ENCODE data around the gene SHCBP1L.

SHCBP1L gene

DNA sequence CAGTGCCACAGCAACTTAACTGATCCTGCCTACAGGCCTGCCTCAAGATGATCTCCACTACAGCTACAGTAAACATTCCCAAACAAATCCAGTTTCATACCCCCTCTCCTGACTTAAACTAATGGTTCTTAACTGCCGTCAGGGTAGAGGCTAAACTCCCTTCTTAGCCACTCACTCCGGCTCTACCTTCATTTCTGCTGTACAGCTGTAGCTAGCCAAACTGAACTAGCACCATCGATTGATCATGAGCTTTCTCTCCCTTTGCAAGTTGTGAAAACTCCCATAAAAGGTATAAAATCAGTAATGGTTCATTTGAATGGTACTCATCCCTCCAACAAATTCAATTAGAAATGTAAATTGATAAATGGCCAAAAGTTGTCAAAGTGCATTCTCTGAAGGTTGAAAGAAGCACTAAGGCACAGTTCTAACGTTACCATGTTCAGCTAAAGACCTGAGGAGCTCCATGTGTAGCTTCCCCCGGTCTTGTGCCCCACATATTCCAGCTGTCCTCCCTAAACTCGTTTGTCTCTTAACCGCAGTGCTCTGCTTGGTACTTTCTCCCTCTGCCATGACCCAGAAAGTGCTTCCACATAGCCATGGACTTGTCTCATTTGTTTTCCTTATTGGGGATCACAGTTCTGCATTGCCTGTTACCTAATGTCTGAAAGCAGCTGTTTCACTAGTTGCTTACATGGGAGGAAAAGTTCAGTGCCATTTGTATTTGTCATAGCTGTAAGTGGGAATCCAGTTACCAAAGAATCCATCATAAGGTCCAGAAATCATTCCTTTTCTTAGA is 64.0 kb downstream of the SHCBP1L start:
- DNase-seq: no peak

DNA sequence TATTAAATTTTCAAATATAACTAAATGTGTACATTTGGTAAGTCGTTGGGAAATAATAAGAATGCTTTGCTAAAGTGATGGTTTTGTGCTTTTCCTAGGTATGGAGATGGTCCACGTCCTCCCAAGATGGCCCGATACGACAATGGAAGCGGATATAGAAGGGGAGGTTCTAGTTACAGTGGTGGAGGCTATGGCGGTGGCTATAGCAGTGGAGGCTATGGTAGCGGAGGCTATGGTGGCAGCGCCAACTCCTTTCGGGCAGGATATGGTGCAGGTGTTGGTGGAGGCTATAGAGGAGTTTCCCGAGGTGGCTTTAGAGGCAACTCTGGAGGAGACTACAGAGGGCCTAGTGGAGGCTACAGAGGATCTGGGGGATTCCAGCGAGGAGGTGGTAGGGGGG is 66.0 kb downstream of the SHCBP1L start:
- DNase-seq: no peak

DNA sequence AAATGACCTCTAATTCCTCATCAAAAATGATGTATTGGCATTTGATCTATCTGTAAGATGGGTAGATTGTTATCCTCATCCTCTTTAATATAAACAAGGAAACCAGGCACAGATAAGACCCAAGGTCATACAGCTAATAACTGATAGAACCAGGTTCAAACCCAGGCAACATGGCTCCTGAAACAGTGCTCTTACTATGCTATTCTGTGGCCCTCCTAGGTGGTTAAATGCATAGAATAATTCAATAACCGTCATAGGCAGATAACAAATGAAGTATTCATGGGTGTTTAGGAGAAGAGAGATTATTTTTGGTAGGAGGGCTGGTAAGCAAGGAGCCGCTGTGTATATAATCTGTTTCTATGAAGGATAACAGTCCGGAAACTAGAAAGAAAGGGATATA is 67.4 kb downstream of the SHCBP1L start:
- DNase-seq: no peak

DNA sequence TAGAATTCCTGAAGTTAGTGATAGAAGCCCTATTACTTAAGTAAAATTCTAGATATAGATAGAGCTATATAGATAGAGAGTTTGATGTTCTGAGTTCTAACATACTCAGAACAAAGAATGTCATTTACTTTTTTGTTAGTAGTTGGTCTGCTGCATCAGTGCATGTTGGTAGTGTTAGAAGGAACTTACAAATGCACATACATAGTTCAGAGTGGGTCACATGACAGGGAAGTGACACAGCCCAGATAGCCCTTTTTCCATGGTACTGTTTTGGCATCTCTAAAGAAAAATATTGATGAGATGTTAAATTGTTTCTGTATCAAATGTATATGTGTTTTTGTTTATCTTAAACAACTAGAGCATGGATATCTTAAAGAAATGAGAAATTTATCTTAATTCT is 68.1 kb downstream of the SHCBP1L start:
- no peak for DNase-seq

DNA sequence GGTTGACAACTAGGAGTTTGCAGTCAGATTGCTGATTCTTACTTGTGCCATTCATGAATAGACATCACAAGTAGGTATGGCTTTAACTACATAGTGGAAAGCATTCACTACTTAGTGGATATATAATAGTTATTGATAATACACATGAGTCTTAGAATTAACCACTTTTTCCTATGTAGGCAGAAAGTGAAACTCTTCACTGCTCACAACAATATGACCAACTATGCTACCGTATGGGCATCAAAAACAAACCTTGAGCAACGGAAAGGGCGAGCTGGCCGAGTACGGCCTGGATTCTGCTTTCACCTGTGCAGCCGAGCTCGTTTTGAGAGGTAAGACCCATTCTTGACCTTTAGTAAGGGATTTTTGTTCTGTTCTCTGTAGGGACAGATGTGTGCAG is 75.1 kb downstream of the SHCBP1L start:
- DNase-seq: no peak

DNA sequence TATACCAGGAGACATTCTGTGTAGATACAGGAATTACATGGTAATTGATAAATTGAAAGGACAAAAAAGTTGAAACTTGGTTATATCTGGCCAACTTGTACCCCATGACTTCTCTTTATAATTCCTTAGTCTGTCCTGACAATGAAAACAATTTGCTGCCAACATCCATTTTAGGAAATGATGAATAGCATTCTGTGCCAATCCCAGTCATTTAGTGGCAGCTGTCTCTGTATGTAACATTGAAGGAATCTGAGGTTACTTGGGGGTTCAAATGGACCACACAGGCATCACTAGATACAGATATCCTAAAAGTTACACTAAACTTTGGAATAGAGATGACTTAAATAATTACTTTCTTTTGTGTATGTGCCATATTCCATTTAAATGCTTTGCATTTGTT is 75.6 kb downstream of the SHCBP1L start:
- DNase-seq: no peak

DNA sequence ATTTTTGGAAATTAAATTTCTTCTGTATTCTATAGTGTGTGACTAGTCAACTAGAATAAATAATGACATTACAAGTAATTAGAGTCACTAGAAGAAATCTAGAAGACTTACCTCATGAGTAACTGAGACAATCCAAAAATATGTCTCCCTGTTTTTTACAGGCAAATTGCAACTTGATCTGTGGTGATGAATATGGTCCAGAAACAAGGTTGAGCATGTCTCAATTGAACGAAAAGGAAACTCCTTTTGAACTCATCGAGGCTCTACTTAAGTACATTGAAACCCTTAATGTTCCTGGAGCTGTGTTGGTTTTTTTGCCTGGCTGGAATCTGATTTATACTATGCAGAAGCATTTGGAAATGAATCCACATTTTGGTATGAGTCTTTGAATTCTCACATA is 77.1 kb downstream of the SHCBP1L start:
- DNase-seq: no peak

DNA sequence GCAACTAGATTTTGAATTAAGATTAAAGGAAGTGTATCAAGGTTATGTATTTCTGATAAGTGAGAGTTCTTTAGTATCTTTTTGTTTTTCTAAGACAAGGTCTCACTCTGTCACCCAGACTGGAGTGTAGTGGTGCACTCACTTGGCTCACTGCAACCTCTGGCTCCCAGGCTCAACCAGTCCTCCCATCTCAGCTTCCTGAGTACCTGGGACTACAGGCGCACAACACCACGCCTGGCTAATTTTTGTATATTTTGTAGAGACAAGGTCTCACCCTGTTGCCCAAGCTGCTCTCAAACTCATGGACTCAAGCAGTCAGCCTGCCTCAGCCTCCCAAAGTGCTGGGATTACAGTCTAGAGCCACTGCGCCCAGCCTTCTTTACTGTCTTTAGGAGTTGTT is 80.1 kb downstream of the SHCBP1L start:
- DNase-seq: no peak

DNA sequence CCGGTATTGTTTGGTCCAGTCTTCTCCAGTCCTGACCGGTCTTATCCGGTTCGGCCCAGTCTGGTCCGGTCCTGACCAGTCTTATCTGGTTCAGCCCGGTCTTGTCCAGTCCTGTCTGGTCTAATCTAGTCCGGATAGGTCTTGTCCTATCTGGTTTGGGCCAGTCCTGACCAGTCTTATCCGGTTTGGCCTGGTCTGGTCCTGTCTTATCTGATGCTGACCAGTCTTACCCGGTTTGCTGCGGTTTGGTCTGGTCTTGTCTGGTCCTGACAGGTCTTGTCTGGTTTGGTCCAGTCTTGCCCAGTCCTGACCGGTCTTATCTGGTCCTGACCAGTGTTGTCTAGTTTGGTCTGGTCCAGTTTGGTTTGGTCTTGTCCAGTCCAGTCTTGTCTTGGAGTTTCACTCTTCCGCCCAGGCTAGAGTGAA is 83.7 kb downstream of the SHCBP1L start:
- DNase-seq: no peak

DNA sequence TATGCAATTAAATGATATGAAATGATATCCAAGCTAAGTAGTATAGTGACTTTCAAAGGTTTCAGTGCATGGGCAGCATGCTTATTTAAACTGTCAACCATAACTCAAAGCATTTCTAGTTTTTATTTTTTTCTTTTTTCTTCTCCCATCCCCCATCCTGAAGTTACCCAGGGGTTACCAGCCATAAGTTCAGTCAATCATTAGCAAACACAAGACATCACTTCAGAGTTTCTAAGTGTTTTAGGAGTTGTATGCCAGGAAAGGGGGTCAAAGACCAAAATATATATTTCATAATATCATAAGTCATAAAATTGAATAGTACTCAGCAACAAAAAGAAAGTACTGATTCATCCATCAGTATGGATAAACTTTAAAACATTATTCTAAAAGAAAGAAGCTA is 85.1 kb downstream of the SHCBP1L start:
- no peak for DNase-seq

DNA sequence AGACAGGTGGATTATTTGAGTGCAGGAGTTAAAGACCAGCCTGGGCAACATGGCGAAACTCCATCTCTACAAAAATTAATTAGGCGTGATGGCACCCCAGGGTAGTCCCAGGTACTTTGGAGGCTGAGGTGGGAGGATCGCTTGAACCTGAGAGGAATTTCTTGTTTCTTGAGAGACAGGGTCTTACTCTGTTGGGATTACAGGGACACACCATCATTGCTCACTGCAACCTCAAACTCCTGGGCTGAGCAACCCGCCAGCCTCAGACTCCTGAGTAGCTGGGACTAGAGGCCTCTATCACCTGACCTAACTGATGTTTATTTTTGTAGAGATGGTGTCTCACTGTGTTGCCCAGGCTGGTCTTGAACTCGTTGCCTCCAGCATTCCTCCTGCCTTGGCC is 89.0 kb downstream of the SHCBP1L start:
- no peak for DNase-seq

DNA sequence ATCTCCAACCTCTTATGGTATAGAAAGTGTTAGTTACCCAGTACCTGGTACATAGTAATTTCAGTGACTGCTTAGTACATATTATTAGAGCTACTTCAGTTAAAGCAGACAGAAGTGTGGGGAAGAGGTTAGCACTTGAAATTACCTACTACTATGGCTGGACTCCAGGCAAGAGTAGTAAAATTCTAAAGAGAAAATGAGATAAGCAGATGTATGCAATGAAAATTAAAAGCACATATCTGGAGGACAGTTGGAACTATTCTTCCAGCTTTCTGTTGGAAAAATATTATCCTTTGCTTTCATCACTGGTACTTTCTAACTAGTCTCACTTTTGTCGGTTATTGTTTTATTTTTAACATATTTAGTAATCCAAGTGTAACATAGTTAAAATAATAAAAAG is 90.1 kb downstream of the SHCBP1L start:
- DNase-seq: no peak

DNA sequence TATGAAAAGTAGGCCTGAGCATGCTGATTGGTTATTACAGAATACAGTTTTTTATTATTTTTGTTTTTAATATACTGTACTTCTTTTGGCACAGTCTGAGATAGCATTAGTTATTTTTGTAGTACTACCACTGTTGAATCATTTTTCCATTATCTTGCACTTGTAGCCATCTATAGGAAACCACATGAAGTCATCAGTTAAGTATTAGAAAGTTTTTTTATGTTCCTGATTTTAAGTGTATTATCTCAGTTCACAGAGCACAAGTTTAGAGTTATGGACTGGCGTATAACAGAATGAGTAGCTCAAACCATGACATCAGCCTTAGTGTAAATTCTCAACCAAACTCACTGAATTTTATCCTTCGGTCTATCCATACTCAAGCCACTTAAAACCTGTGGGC is 91.0 kb downstream of the SHCBP1L start:
- no peak for DNase-seq

DNA sequence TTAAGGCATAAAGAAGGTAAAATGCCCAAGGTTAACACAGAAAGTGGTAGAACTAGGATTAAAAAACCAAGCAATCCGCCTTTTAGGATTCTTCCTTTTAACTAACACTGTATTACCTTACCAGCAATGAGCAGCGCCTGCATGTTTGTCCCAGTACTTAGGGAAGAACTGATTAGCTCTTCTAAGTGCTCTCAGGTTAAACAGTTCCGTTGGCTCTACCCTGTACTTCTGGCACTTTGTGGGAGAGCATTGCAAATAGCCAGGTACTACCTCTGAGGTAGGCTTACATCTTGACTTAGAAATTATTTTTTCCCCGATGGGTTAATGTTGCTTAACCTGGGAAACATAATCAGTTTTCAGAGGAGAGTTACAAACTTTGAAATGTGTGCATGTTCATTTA is 92.3 kb downstream of the SHCBP1L start:
- no peak for DNase-seq

DNA sequence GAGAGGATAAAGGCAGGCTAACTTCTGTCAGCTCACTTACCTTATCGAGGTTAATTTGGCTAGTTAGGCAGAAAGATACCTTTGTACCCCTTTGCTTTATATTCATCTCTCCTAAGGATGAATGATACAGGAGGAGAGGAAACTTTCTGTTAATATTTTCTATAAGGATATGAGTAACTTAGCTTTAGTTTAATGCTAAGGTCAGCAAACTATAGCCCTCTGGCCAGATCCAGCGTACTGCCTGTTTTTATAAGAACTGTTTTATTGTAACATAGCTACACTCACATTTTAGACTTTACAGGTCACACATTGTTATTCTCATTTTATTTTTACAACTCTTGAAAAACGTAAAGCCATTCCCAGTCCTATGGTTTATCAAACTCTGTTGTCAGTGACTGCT is 95.8 kb downstream of the SHCBP1L start:
- DNase-seq: no peak

DNA sequence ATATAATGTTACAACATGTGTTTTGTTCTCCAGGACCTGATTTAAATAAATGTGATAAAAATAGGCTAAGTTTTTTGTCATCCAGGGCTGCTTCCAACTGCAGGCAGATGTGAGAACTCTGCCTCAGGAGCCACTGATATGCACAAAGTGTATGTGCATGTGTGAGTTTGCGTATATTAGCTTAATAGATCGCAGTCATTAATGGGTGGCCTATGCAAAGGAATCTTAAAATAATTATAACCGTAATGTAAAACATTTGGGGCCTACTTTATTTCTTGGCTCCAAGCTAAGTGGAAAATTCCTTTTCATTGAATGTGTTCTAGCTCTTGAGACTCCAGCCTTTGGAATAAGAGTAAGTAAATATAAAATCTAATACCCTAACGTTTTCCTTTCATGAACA is 97.1 kb downstream of the SHCBP1L start:
- no peak for DNase-seq

DNA sequence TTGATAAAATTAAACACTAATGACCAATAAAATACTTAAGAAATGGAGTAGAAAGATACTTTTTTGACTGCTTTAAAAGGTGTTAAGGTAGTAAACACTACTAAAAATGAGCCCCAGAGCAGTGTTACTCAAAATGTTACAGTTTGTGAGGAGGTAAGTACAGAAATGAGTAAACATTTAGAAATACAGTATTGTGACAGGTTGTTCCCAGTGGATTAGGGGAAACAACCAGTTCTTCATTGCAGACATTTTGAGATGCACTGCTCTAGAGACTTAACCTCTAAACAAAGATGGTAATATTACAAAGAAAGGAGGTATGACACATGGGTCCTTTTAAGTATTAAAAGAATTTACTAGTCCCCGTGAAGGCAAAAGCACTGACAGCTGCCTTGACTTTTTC is 101.1 kb downstream of the SHCBP1L start:
- no peak for DNase-seq

DNA sequence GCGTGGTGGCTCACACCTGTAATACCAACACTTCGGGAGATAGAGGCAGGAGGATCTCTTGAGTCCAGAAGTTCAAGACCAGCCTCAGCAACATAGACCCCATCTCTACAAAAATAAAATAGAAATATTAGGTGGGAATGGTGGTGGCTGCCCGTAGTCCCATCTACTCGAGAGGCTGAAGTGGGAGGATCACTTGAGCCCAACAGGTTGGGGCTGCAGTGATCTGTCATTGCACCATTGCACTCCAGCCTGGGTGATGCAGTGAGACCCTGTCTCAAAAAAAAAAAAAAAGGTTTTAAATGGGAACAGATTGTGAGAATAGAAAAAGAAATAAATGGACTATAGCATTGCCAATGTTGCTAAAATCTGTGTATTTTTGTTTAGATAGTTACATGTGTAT is 102.6 kb downstream of the SHCBP1L start:
- no peak for DNase-seq

Data from NCI-H146 (cell line).